ENCODE measurements around the gene DYNC1LI1.
"Not testable (repeated sequence)": the region's sequence is repeated elsewhere in the genome, so short reads cannot be mapped to it uniquely, and the experiment has no call there.

DYNC1LI1 gene

DNA sequence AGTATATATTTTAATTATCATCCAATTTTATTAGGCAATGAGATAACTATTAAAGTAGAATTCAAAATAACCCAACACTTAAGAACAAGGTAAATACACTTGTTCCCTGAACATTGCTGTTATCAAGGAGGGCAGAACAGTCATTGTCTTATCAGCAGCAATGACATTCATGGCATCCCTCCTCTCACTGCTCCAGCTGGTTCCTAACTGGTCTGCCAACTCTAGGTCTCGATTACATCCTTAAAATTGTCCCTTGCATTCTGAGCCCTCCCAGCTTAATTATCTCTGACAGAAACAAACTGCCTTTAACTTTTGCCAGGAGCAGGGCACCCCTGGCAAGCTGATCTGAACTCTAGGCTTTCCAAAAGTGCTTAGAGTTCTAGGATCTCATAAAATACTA lies 14.0 kb upstream of the DYNC1LI1 start:
- H3K4me3 ChIP-seq (ENCODE audit: low read length): no peak overlapping the region
- no peak for DNase-seq (ENCODE audit: low read depth)
- TF ChIP-seq, protein P1, sequence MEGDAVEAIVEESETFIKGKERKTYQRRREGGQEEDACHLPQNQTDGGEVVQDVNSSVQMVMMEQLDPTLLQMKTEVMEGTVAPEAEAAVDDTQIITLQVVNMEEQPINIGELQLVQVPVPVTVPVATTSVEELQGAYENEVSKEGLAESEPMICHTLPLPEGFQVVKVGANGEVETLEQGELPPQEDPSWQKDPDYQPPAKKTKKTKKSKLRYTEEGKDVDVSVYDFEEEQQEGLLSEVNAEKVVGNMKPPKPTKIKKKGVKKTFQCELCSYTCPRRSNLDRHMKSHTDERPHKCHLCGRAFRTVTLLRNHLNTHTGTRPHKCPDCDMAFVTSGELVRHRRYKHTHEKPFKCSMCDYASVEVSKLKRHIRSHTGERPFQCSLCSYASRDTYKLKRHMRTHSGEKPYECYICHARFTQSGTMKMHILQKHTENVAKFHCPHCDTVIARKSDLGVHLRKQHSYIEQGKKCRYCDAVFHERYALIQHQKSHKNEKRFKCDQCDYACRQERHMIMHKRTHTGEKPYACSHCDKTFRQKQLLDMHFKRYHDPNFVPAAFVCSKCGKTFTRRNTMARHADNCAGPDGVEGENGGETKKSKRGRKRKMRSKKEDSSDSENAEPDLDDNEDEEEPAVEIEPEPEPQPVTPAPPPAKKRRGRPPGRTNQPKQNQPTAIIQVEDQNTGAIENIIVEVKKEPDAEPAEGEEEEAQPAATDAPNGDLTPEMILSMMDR (conservative IDR thresholded peaks at IDR 0.05; ENCODE audit: low read length): no peak

DNA sequence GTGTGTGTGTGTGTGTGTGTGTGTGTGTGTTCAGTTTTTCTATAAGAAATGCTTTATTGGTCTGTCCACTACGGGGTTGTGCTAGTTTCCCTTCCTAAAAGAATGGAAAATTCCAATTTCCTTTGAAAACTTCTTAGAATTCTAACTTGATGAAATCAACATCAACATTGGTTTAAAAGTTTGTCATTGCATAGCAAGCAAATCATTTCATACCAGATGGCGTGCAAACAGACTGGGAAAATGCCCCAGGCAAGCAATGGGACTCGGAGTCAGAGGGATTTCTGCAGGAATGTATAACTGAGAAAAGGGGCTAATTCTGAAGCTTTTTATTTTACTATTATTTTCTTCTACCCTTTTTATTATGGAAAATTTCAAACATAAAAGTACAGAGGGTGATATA lies 13.1 kb upstream of the DYNC1LI1 start:
- DNase-seq (ENCODE audit: low read depth): peak; percentile 77
- no peak overlapping the region for H3K4me3 ChIP-seq (ENCODE audit: low read length)
- TF ChIP-seq, protein P1 (conservative IDR thresholded peaks at IDR 0.05; ENCODE audit: low read length): no peak

DNA sequence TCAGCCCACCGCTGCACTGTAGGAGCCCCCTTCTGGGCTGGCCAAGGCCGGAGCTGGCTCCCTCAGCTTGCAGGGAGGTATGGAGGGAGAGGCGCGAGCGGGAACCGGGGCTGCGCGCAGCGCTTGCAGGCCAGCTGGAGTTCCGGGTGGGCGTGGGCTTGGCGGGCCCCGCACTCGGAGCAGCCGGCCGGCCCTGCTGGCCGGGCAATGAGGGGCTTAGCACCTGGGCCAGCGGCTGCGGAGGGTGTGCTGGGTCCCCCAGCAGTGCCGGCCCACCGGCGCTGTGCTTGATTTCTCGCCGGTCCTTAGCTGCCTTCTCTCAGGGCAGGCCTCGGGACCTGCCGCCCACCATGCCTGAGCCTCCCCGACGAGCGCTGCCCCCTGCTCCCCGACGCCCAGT lies 8.0 kb upstream of the DYNC1LI1 start:
- H3K4me3 ChIP-seq (ENCODE audit: low read length); DNase-seq (ENCODE audit: low read depth): not testable (repeated sequence)

DNA sequence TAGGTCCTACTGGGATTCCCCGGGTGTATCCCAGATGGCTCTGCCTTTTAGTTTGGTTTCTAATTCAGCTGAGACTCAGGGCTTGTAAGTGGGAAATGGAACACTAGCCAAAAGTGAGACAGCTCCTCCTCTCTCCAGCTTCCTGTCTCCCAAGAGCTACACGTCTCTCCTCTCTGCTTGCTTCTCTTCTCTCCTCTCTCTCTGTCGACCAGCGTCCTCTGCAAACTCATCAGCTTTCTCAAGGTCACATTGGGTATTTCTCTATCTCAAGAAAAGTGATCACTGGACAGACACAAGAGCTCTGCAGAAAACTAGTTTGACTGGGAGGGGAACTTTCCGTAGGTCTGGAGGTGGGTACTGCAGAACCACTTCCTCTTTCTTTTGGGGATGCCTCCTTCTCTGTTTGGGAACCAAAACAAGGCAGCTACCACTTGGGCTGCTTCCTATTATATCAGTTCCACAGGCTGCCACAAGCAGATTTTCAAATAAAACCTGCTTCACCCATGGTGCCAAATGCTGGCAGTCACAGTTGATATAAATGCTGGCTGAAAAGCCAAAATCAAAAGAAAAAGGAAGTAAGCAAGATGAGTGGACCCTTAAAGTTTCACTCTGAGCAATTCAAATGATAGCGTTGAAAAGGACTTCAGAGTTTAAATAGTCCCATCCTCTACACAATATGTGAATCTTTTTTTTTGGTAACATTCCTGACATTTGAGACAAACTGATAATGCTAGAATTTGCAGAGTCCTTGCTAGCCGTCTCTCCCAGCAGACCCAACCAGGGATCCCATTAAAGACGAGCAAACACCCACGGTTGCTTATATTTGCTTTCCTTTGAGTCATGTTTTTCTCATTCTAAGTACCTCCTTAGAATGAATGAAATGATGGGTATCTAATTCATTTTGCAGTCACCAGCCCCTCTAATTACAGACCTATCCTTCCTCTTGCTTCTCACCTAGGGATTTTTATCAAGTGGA lies 7.2 kb upstream of the DYNC1LI1 start:
- TF ChIP-seq, protein P1 (conservative IDR thresholded peaks at IDR 0.05; ENCODE audit: low read length): no peak
- peak overlapping the region; percentile 48 for H3K4me3 ChIP-seq (ENCODE audit: low read length)
- peak; percentile 69 for DNase-seq (ENCODE audit: low read depth)

DNA sequence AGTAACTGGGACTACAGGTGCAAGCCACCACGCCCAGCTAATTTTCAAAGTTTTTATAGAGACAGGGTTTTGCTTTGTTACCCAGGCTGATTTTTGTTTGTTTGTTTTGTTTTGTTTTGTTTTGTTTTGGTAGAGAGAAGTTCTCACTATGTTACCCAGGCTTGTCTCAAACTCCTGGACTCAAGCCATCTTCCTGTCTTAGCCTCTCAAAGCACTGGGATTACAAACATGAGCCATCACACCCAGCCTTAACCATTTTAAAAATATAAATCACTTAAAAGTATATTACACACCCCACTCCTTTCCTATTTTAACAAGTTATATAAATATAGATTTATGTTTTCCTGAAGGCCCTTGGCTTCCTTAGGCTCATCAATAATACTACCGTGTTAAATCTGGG lies 6.5 kb upstream of the DYNC1LI1 start:
- TF ChIP-seq, protein P1 (conservative IDR thresholded peaks at IDR 0.05; ENCODE audit: low read length): no peak
- peak; percentile 22 for DNase-seq (ENCODE audit: low read depth)

DNA sequence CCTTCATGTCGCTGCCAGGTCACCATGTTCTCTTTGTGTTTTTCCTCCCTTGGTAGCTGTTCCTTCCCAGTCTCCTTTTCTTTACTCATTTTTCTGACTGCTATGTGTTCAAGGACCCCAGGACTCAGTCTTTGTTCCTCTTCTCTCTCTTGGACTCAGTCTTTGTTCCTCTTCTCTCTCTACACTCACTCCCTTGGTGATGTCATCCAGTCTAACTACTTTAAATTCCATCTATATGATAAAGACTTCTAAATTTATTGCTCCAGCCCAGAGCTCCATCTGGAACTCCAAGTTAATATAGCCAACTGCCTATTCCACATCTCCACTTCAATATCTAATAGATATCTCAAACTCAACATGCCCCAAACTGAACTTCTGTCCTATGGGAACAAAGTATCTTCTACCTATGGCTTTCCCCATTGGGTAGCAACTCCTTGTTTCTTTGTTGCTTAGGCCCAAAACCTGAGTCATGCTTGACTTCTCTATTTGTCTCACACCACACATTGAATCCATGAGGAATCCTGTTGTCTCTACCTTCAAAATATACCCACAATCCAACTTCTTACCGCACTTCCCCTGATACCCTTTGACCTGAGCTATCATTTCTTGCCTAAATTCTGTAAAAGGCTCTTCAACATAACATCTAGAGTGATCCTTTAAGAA lies 4.9 kb upstream of the DYNC1LI1 start:
- TF ChIP-seq, protein P1 (conservative IDR thresholded peaks at IDR 0.05; ENCODE audit: low read length): no peak
- H3K4me3 ChIP-seq (ENCODE audit: low read length): no peak overlapping the region
- DNase-seq (ENCODE audit: low read depth): peak; percentile 16

More for the DNA sequence above, 6.5 kb upstream of the DYNC1LI1 start:
- peak overlapping the region; percentile 48 for H3K4me3 ChIP-seq (ENCODE audit: low read length)

DNA sequence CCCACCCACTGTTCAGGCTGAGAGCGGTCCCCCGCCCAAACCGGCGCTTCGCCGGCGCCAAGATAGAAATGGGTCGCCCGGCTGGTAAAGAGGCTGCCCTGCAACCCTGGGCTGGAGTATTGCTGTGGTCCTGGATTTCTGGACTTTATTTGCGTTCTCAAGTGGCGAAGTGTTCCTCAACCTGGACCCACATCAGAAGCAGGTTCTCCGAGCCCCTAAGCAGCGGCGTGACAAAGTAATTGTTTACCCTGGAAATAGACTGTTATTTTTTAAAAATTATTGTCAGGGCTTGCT lies 481 bp upstream of the DYNC1LI1 start:
- H3K4me3 ChIP-seq (ENCODE audit: low read length): peak overlapping the region; percentile 83
- TF ChIP-seq, protein P1 (conservative IDR thresholded peaks at IDR 0.05; ENCODE audit: low read length): no peak
- DNase-seq (ENCODE audit: low read depth): no peak

Data from AG10803 (cell line).